Keratinocyte (primary cell): ENCODE data around the gene DALRD3.

Source experiments
- EZH2 ChIP-seq: IDR thresholded peaks from one replicate; pipeline ENCODE4 v1.6.1; 2012; ENCODE audit warnings: inconsistent platforms, mild to moderate bottlenecking, low read length, moderate library complexity
- TF ChIP-seq, protein P1 (sequence below), 3 experiments: IDR thresholded peaks in 1 of 3; conservative IDR thresholded peaks in 1 of 3; optimal IDR thresholded peaks in 1 of 3; 2 replicates in 2 of 3; 3 replicates in 1 of 3; pipeline versions ENCODE3 to v1.5.1; 2011; ENCODE audit warnings: low read length in 3 of 3, mild to moderate bottlenecking in 3 of 3, moderate library complexity in 2 of 3, control low read depth in 1 of 3, inconsistent platforms in 1 of 3; ENCODE audit not compliant: insufficient read depth in 2 of 3; ENCODE audit errors: extremely low read depth in 1 of 3

DNA sequence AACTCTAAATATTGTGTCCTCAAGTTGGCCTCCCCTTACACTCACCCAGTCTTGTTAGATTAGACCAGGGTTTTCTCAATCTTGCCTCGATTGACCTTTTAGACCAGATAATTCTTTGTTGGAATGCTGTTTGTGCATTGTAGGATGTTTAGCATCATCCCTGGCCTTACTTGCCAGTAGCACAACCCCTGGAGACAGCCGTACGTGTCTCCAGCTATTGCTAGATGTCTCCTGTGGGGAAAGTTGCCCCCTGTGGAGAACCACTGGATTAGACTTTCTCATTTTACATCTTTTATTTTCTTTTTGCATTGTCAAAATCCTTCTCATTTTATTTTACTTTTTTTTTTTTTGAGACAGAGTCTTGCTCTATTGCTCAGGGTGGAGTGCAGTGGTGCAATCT lies 9.0 kb downstream of the DALRD3 start:
- TF ChIP-seq, protein P1, sequence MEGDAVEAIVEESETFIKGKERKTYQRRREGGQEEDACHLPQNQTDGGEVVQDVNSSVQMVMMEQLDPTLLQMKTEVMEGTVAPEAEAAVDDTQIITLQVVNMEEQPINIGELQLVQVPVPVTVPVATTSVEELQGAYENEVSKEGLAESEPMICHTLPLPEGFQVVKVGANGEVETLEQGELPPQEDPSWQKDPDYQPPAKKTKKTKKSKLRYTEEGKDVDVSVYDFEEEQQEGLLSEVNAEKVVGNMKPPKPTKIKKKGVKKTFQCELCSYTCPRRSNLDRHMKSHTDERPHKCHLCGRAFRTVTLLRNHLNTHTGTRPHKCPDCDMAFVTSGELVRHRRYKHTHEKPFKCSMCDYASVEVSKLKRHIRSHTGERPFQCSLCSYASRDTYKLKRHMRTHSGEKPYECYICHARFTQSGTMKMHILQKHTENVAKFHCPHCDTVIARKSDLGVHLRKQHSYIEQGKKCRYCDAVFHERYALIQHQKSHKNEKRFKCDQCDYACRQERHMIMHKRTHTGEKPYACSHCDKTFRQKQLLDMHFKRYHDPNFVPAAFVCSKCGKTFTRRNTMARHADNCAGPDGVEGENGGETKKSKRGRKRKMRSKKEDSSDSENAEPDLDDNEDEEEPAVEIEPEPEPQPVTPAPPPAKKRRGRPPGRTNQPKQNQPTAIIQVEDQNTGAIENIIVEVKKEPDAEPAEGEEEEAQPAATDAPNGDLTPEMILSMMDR (optimal IDR thresholded peaks at IDR 0.05 in 1 of 3, IDR thresholded peaks at IDR 0.05 in 1 of 3, conservative IDR thresholded peaks at IDR 0.05 in 1 of 3; ENCODE audit: extremely low read depth in 1 of 3, insufficient read depth in 2 of 3, low read length in 3 of 3): no peak
- TF ChIP-seq EZH2: no peak
